HG03159 (cell line): ENCODE results near the gene CGAS.
"Not testable (repeated sequence)": the region's sequence is repeated elsewhere in the genome, so short reads cannot be mapped to it uniquely, and the experiment has no call there.

Experiments used
- ATAC-seq: cut with Tn5 transposase; IDR thresholded peaks from one replicate; pipeline ENCODE4 v1.9.1; 2021; ENCODE audit warnings: mild to moderate bottlenecking, moderate library complexity; ENCODE audit not compliant: unreplicated experiment

Gene CGAS

GRCh38 chr6:73452107-73452461, at the start of gene CGAS:
Gene CGAS (minus strand): TSS chr6:73452297. CDS start chr6:73452181, 116 bp downstream.
- ATAC-seq: peak; percentile 54

- no peak for ATAC-seq
Measured at GRCh38 chr6:73497915-73498314, 45.8 kb upstream of the CGAS start.

GRCh38 chr6:73491377-73491776, 39.3 kb upstream of the CGAS start:
- no peak for ATAC-seq

- no peak for ATAC-seq
Measured at GRCh38 chr6:73487473-73487872, 35.4 kb upstream of the CGAS start.

GRCh38 chr6:73484438-73484837, 32.3 kb upstream of the CGAS start:
- ATAC-seq: no peak

- no peak for ATAC-seq
Measured at GRCh38 chr6:73481969-73482368, 29.9 kb upstream of the CGAS start.

GRCh38 chr6:73477407-73477806, 25.3 kb upstream of the CGAS start:
- no peak for ATAC-seq

- ATAC-seq: no peak
Measured at GRCh38 chr6:73476723-73477122, 24.6 kb upstream of the CGAS start.

GRCh38 chr6:73471686-73472290, 19.7 kb upstream of the CGAS start:
- ATAC-seq: peak; percentile 95

- peak; percentile 98 for ATAC-seq
Measured at GRCh38 chr6:73461537-73462350, 9.6 kb upstream of the CGAS start, which contains the start of gene MTO1. Gene MTO1 (plus strand): TSS chr6:73461737. CDS start chr6:73461855, 118 bp downstream.

- no peak for ATAC-seq
Measured at GRCh38 chr6:73460056-73460455, 8.0 kb upstream of the CGAS start.

GRCh38 chr6:73459474-73459873, 7.4 kb upstream of the CGAS start:
- ATAC-seq: not testable (repeated sequence)

GRCh38 chr6:73455865-73456629, 4.0 kb upstream of the CGAS start:
- no peak for ATAC-seq

- ATAC-seq: peak; percentile 60
Measured at GRCh38 chr6:73451223-73452106, 632 bp downstream of the CGAS start.

GRCh38 chr6:73443555-73443954, 8.5 kb downstream of the CGAS start:
- no peak for ATAC-seq

GRCh38 chr6:73435236-73435635, 16.9 kb downstream of the CGAS start:
- no peak for ATAC-seq

GRCh38 chr6:73421534-73421933, 30.6 kb downstream of the CGAS start:
- no peak for ATAC-seq

GRCh38 chr6:73418081-73418741, 33.9 kb downstream of the CGAS start:
- ATAC-seq: no peak

- ATAC-seq: no peak
Measured at GRCh38 chr6:73413102-73413501, 39.0 kb downstream of the CGAS start.

- no peak for ATAC-seq
Measured at GRCh38 chr6:73409395-73409794, 42.7 kb downstream of the CGAS start.
